Stomach (tissue), 9 donors: ENCODE results near the gene YAF2. TPM values are rescaled to one million over a fixed set of nuclear protein-coding genes. Genes with fewer than 3 reads are reported as not detected.
"Not testable (repeated sequence)": the region's sequence is repeated elsewhere in the genome, so short reads cannot be mapped to it uniquely, and the experiment has no call there.

ENCODE experiments used
- DNase-seq, 2 donors: peaks; one replicate each; pipeline versions ENCODE4 v3.0.0 to v3.0.0-alpha.2; 2013 to 2019
- H3K27ac ChIP-seq, 5 donors: fragments of 200-600 bp in 4 of 5; sonication (generic) in 4 of 5; one replicate each; pipeline ENCODE4 v1.5.1; 2013 to 2019; ENCODE audit warnings: mild to moderate bottlenecking in 1 of 5, moderate library complexity in 1 of 5
- H3K27me3 ChIP-seq, 3 donors: fragments of 200-600 bp; sonication (generic); one replicate each; pipeline ENCODE4 v1.5.1; 2017 to 2019; ENCODE audit warnings: mixed run types in 1 of 3
- H3K36me3 ChIP-seq, 4 donors: fragments of 200-600 bp; sonication (generic); 1 replicate in 3 of 4; 2 replicates in 1 of 4; pipeline ENCODE4 v1.5.1; 2016 to 2019
- H3K4me1 ChIP-seq, 4 donors: fragments of 200-600 bp; sonication (generic); one replicate each; pipeline ENCODE4 v1.5.1; 2016 to 2019
- H3K4me3 ChIP-seq, 4 donors: fragments of 200-600 bp; sonication (generic) in 3 of 4; one replicate each; pipeline ENCODE4 v1.5.1; 2016 to 2019; ENCODE audit warnings: mild to moderate bottlenecking in 1 of 4
- H3K9me3 ChIP-seq, 4 donors: fragments of 200-600 bp; sonication (generic); one replicate each; pipeline ENCODE4 v1.5.1; 2016 to 2019
- EP300 ChIP-seq: sonication (generic); formaldehyde crosslinking; IDR thresholded peaks from one replicate; pipeline ENCODE4 v1.6.1; 2017; ENCODE audit warnings: antibody characterized with exemption
- POLR2A ChIP-seq, 4 donors: fragments of 450-650 bp; IDR thresholded peaks; one replicate each; pipeline ENCODE4 v1.6.1; 2016; ENCODE audit warnings: antibody characterized with exemption in 4 of 4, control low read depth in 2 of 4, mild to moderate bottlenecking in 1 of 4, moderate library complexity in 1 of 4
- POLR2AphosphoS5 ChIP-seq, 3 donors: sonication (generic); formaldehyde crosslinking; IDR thresholded peaks; one replicate each; pipeline ENCODE4 v1.6.1; 2016; ENCODE audit warnings: antibody characterized with exemption in 3 of 3
- WGBS, 5 donors: extraction: QIAGEN DNeasy Blood & Tissue Kit in 3 of 5; methylation state at CpG; one replicate each; pipeline versions ENCODE4 v1.1.5 to v1.1.7; 2013 to 2018; 5-methylcytosine and 5-hydroxymethylcytosine counted together
- intact Hi-C: fragments of 100-400 bp; cut with DNase I; formaldehyde crosslinking; loops from one replicate; pipeline ENCODE4 v1.15.1; 2023; ENCODE audit warnings: low total_unique reads
- polyA plus RNA-seq, 3 donors: library from polyadenylated mRNA; stranded (reverse); fragments of 200-250 nt; gene quantifications; one replicate each; pipeline ENCODE4 v1.2.3, GENCODE V29; 2013
- total RNA-seq, 5 donors: library from RNA; depleted of rRNA; stranded (reverse); fragments of >200 nt; gene quantifications; one replicate each; pipeline versions ENCODE4 v1.1.0 to v1.2.3, GENCODE V29; 2014 to 2016
- TF ChIP-seq, protein P1 (sequence below), 7 experiments: fragments of 450-650 bp in 4 of 7; fragments of 200-600 bp in 3 of 7; sonication (generic) in 3 of 7; IDR thresholded peaks; one replicate each; pipeline ENCODE4 v1.5.1; 2016 to 2019; ENCODE audit warnings: antibody characterized with exemption in 7 of 7, control low read depth in 2 of 7, mild to moderate bottlenecking in 1 of 7
- donor health status: healthy with polysubstance abuse.
- donor health status: Bipolar disorder and iron deficiency.
- donor health status: healthy.

Gene YAF2
- total and polyA plus RNA-seq, 8 donors, result 8.7 to 91.0 (median 36.6) TPM

DNA sequence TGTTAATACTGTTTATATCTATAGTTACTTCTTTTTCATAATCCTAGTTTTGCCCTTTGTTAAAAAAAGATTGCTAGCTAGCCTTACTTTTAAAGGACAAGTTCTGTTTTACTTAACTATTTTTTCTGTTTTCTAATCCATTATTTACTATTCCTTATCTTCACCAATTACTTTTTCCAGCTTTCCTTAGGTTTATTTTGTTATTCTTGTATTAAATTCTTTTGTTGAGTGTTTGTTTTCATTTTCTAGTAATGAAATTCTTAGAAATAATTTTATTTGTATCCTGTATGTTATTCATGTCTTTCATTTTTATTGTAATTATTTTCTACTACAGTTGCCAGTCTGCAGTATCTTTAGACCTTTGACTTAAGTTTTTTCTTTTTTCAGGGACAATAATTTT is 47.7 kb downstream of the YAF2 start:
- DNase-seq, result no peak
- no peak for TF ChIP-seq EP300
- TF ChIP-seq POLR2A (IDR thresholded peaks at IDR 0.05), result no peak
- no peak for TF ChIP-seq POLR2AphosphoS5 (IDR thresholded peaks at IDR 0.05)
- TF ChIP-seq, protein P1, sequence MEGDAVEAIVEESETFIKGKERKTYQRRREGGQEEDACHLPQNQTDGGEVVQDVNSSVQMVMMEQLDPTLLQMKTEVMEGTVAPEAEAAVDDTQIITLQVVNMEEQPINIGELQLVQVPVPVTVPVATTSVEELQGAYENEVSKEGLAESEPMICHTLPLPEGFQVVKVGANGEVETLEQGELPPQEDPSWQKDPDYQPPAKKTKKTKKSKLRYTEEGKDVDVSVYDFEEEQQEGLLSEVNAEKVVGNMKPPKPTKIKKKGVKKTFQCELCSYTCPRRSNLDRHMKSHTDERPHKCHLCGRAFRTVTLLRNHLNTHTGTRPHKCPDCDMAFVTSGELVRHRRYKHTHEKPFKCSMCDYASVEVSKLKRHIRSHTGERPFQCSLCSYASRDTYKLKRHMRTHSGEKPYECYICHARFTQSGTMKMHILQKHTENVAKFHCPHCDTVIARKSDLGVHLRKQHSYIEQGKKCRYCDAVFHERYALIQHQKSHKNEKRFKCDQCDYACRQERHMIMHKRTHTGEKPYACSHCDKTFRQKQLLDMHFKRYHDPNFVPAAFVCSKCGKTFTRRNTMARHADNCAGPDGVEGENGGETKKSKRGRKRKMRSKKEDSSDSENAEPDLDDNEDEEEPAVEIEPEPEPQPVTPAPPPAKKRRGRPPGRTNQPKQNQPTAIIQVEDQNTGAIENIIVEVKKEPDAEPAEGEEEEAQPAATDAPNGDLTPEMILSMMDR (IDR thresholded peaks at IDR 0.05), result no peak
- no peaks in the 10 kb centered on the region for H3K4me1 ChIP-seq
- peaks cover 0 to 28% (median 18%) of the 10 kb centered on the region in 4 donors for H3K36me3 ChIP-seq
- H3K9me3 ChIP-seq, result no peaks in the 10 kb centered on the region
- intact Hi-C loops, result no loop called here
- no peak overlapping the region for H3K27ac ChIP-seq
- H3K4me3 ChIP-seq, result no peak overlapping the region
- no peaks in the 10 kb centered on the region for H3K27me3 ChIP-seq

DNA sequence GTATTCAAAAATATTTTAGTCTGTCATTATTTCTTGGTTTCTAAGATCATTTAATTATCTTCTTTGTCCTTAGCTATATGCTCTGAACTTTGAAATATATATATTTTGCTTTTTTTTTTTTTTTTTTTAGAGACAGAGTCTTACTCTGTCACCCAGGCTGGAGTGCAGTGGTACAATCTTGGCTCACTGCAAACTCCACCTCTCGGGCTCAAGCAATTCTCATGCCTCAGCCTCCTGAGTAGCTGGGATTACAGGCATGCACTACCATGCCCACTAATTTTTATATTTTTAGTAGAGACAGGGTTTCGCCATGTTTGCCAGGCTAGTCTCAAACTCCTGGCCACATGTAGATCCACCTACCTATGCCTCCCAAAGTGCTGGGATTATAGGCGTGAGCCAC is 49.8 kb downstream of the YAF2 start:
- WGBS, 5 donors, result 94 to 97% (median 95%) methylated on average over 3 of the region's 3 CpGs
- H3K4me1 ChIP-seq, H3K9me3 ChIP-seq, H3K27ac ChIP-seq, intact Hi-C loops, H3K4me3 ChIP-seq, H3K27me3 ChIP-seq, DNase-seq: not testable (repeated sequence)
- H3K36me3 ChIP-seq, result peaks cover 0 to 22% (median 15%) of the 10 kb centered on the region in 4 donors

DNA sequence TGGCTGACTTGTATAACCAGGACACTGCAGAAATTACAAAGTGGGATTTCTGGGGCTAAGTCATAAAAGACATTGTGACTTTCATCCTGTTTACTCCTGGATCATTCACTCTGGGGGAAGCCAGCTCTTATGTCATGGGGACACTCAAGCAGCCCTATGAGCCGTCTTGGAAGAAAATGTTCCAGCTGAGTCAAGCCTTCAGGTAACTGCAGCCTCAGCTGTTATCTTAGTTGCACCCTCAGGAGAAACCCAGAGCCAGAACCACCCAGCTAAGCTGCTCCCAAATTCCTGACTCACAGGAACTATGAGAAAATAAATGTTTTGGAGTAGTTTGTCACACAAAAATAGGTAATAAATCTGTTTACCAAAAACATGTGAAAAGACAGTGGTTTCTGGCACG is 50.2 kb downstream of the YAF2 start:
- Histone ChIP-seq H3K9me3 (no peaks in the 10 kb centered on the region), H3K27me3 (no peaks in the 10 kb centered on the region), H3K4me3 (no peak overlapping the region), H3K36me3 (peaks cover 0 to 20% (median 11%) of the 10 kb centered on the region in 4 donors), H3K4me1 (no peaks in the 10 kb centered on the region), H3K27ac (no peak overlapping the region)
- intact Hi-C loops, result no loop called here
- WGBS, 5 donors, result 66 to 96% (median 84%) methylated on average over 2 of the region's 2 CpGs
- DNase-seq, result no peak
- TF ChIP-seq EP300 (no peak), POLR2A (IDR thresholded peaks at IDR 0.05) (no peak), POLR2AphosphoS5 (IDR thresholded peaks at IDR 0.05) (no peak)
- TF ChIP-seq, protein P1 (IDR thresholded peaks at IDR 0.05), result no peak

DNA sequence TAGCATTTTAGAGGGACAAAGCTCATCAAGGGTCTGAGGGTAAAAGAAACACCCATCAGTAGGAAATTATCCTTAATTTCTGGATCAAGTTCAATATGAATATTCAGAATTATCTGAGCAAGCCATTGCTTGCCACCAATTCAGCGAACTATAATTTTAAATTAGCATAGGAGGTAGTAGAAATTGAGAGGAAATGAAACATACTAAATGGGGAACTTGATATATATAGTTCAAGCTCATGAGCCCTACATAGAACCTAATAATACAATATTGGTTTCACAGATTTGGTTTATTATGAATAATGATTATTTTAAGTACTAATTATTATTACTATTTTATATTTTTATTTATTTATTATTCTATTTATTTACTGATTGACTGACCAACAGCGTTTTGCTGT is 51.3 kb downstream of the YAF2 start:
- no peaks in the 10 kb centered on the region for H3K9me3 ChIP-seq
- peaks cover 0 to under 1% (median 0%) of the 10 kb centered on the region in 4 donors for H3K4me1 ChIP-seq
- TF ChIP-seq POLR2AphosphoS5 (IDR thresholded peaks at IDR 0.05) (no peak), EP300 (no peak), POLR2A (IDR thresholded peaks at IDR 0.05) (no peak)
- TF ChIP-seq, protein P1 (IDR thresholded peaks at IDR 0.05), result no peak
- intact Hi-C loops, result no loop called here
- no peak overlapping the region for H3K27ac ChIP-seq
- H3K27me3 ChIP-seq, result no peaks in the 10 kb centered on the region
- 81 to 87% (median 85%) methylated on average over 2 of the region's 2 CpGs for WGBS, 5 donors
- DNase-seq, result no peak
- H3K36me3 ChIP-seq, result peaks cover 0 to 10% (median 3%) of the 10 kb centered on the region in 4 donors
- no peak overlapping the region for H3K4me3 ChIP-seq

DNA sequence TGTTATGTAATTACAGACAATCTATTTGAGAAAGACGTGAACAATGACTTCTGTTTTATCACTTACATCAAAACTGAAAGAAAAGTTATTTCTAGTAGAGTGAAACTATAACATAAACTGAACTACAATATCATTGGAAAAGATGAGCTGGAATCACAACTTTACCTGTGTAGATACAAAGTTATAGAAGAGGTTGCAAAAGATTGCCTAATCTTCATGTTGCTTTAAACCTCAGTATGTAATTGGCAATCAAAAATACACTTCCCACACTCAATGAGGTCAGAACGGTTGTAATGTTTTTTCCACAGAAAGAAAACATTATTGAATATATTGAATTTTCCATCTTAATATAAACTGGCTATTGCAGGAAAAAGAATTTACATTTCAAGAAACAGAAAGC is 55.7 kb downstream of the YAF2 start:
- TF ChIP-seq POLR2A (IDR thresholded peaks at IDR 0.05), result no peak
- no peak for TF ChIP-seq POLR2AphosphoS5 (IDR thresholded peaks at IDR 0.05)
- TF ChIP-seq, protein P1 (IDR thresholded peaks at IDR 0.05), result no peak
- TF ChIP-seq EP300, result no peak
- 51 to 63% (median 58%) methylated on average over 2 of the region's 2 CpGs for WGBS, 5 donors
- H3K4me1 ChIP-seq, result peaks cover 0 to 11% (median 3%) of the 10 kb centered on the region in 4 donors
- no peak for DNase-seq
- H3K36me3 ChIP-seq, result peaks cover 0 to 12% (median 9%) of the 10 kb centered on the region in 4 donors
- no peak overlapping the region for H3K4me3 ChIP-seq
- no peaks in the 10 kb centered on the region for H3K27me3 ChIP-seq
- H3K27ac ChIP-seq, result no peak overlapping the region
- H3K9me3 ChIP-seq, result no peaks in the 10 kb centered on the region
- intact Hi-C loops, result no loop called here
